HepG2 (cell line): Measurements from ENCODE around the gene JPT1. TPM values are rescaled to one million over a fixed set of nuclear protein-coding genes. Genes with fewer than 3 reads are reported as not detected.

Source experiments
- CAMTA2 ChIP-seq: sonication (generic); formaldehyde crosslinking; IDR thresholded peaks from 2 replicates; pipeline ENCODE4 v1.4.0; 2020; ENCODE audit warnings: mild to moderate bottlenecking, missing genetic modification reagents, borderline replicate concordance
- DMAP1 ChIP-seq: IDR thresholded peaks from 2 replicates; pipeline ENCODE4 v1.6.1; 2016
- DR1 ChIP-seq: sonication (generic); formaldehyde crosslinking; IDR thresholded peaks from 2 replicates; pipeline ENCODE4 v1.8.0; 2021; ENCODE audit warnings: mild to moderate bottlenecking, missing genetic modification reagents, inconsistent platforms
- EP300 ChIP-seq, 3 experiments: sonication (generic) in 1 of 3; formaldehyde crosslinking in 1 of 3; IDR thresholded peaks; 2 replicates each; pipeline versions ENCODE4 v1.5.1 to v1.6.1; 2011 to 2020; ENCODE audit warnings: low read depth in 2 of 3, low read length in 2 of 3, borderline replicate concordance in 1 of 3, improper control_type of control experiment in 1 of 3, mild to moderate bottlenecking in 1 of 3, missing genetic modification reagents in 1 of 3, moderate library complexity in 1 of 3
- FOXP1 ChIP-seq, 2 experiments: fragments of 450-650 bp in 1 of 2; IDR thresholded peaks; 2 replicates each; pipeline ENCODE4 v1.6.1; 2017 to 2018; ENCODE audit warnings: antibody characterized with exemption in 1 of 2
- GABPA ChIP-seq, 2 experiments: IDR thresholded peaks; 2 replicates each; pipeline ENCODE4 v1.6.1; 2011 to 2016; ENCODE audit warnings: low read depth in 2 of 2, low read length in 1 of 2, missing biosample characterization in 1 of 2, missing genetic modification characterization in 1 of 2
- GABPB1 ChIP-seq: IDR thresholded peaks from 2 replicates; pipeline ENCODE4 v1.6.1; 2016; ENCODE audit warnings: mild to moderate bottlenecking, missing genetic modification reagents, moderate library complexity, missing compliant biosample characterization
- GATAD1 ChIP-seq: IDR thresholded peaks from 2 replicates; pipeline ENCODE4 v1.6.1; 2016; ENCODE audit warnings: missing genetic modification reagents, missing compliant biosample characterization
- HMG20A ChIP-seq: IDR thresholded peaks from 2 replicates; pipeline ENCODE4 v1.6.1; 2016; ENCODE audit warnings: borderline replicate concordance
- HMGA1 ChIP-seq: sonication (generic); formaldehyde crosslinking; conservative IDR thresholded peaks from 2 replicates; pipeline ENCODE4 v1.4.0; 2020; ENCODE audit warnings: missing genetic modification reagents
- MAX ChIP-seq: IDR thresholded peaks from 2 replicates; pipeline ENCODE4 v1.6.1; 2012; ENCODE audit warnings: inconsistent platforms
- NFE2L2 ChIP-seq: fragments of 150-350 bp; IDR thresholded peaks from 2 replicates; pipeline ENCODE4 v1.6.1; 2014; ENCODE audit warnings: low read length
- NFIC ChIP-seq: IDR thresholded peaks from 2 replicates; pipeline ENCODE4 v1.6.1; 2012; ENCODE audit warnings: mild to moderate bottlenecking, low read length, inconsistent platforms
- NFYB ChIP-seq: sonication (generic); formaldehyde crosslinking; IDR thresholded peaks from 2 replicates; pipeline ENCODE4 v1.4.0; 2020; ENCODE audit warnings: missing genetic modification reagents
- PCBP1 ChIP-seq: fragments of 200-400 bp; formaldehyde crosslinking; IDR thresholded peaks from 2 replicates; pipeline ENCODE4 v1.6.1; 2017; ENCODE audit warnings: mild to moderate bottlenecking, low read depth, low read length, borderline replicate concordance
- SKI ChIP-seq: fragments of 450-650 bp; IDR thresholded peaks from one replicate; pipeline ENCODE4 v1.6.1; 2018; ENCODE audit warnings: mild to moderate bottlenecking; ENCODE audit not compliant: partially characterized antibody
- SP5 ChIP-seq: IDR thresholded peaks from 2 replicates; pipeline ENCODE4 v1.6.1; 2016; ENCODE audit warnings: low read depth, borderline replicate concordance
- TBX2 ChIP-seq: sonication (generic); formaldehyde crosslinking; IDR thresholded peaks from 2 replicates; pipeline ENCODE4 v1.5.0; 2020; ENCODE audit warnings: missing genetic modification reagents, mild to moderate bottlenecking, borderline replicate concordance
- TRIM22 ChIP-seq: fragments of 450-650 bp; IDR thresholded peaks from 2 replicates; pipeline ENCODE4 v1.6.1; 2017
- ZBTB33 ChIP-seq: sonication (generic); formaldehyde crosslinking; IDR thresholded peaks from 2 replicates; pipeline ENCODE4 v1.4.0; 2020; ENCODE audit warnings: missing genetic modification reagents
- ZNF121 ChIP-seq: sonication (generic); formaldehyde crosslinking; IDR thresholded peaks from 2 replicates; pipeline ENCODE4 v1.5.0; 2020; ENCODE audit warnings: mild to moderate bottlenecking, missing genetic modification reagents
- ZNF281 ChIP-seq: sonication (generic); formaldehyde crosslinking; IDR thresholded peaks from 2 replicates; pipeline ENCODE4 v1.4.0; 2020; ENCODE audit warnings: missing genetic modification reagents, borderline replicate concordance
- ZNF572 ChIP-seq: sonication (generic); formaldehyde crosslinking; IDR thresholded peaks from 2 replicates; pipeline ENCODE4 v1.5.1; 2020; ENCODE audit warnings: mild to moderate bottlenecking, missing genetic modification reagents
- ZNF792 ChIP-seq: IDR thresholded peaks from 2 replicates; pipeline ENCODE4 v1.6.1; 2016
- ZSCAN31 ChIP-seq: sonication (generic); formaldehyde crosslinking; IDR thresholded peaks from 2 replicates; pipeline ENCODE4 v1.5.0; 2020; ENCODE audit warnings: low read depth, mild to moderate bottlenecking, missing genetic modification reagents
- polyA plus RNA-seq, 8 experiments: library from polyadenylated mRNA; depleted of rRNA in 3 of 8; stranded (reverse) in 7 of 8; unstranded in 1 of 8; fragments of >200 nt; fragmentation: Illumina TruSeq in 4 of 8; extraction: Trizol in 4 of 8; gene quantifications; 2 replicates each; pipeline versions ENCODE4 v1.2.1 to v1.2.3, GENCODE V29; 2011 to 2016; ENCODE audit warnings: low read depth in 4 of 8, missing spikeins in 1 of 8, mixed read lengths in 1 of 8; ENCODE audit not compliant: insufficient read depth in 1 of 8
- total RNA-seq, 5 experiments: library from RNA; depleted of rRNA; stranded (reverse); fragments of >200 nt; fragmentation: Illumina TruSeq; extraction: Trizol; gene quantifications; 2 replicates each; pipeline ENCODE4 v1.2.3, GENCODE V29; 2016; ENCODE audit warnings: low read depth in 1 of 5

Gene JPT1
- total and polyA plus RNA-seq, 2 of the 13 experiments (the other 11 are each of a cell fraction or from before 2014, with no cell fraction given) = 43.3 to 256 TPM

- peak; percentile 21; the same call in 1 of the 2 replicates for TF ChIP-seq TBX2 (CRISPR knock-in tag)
- no peak for TF ChIP-seq CAMTA2 (CRISPR knock-in tag)
- TF ChIP-seq SKI = peak; percentile 51
- TF ChIP-seq ZSCAN31 (CRISPR knock-in tag) = no peak
- TF ChIP-seq DR1 (CRISPR knock-in tag) = no peak
- no peak for TF ChIP-seq PCBP1
- TF ChIP-seq TRIM22 = no peak
- peak; percentile 97 for TF ChIP-seq ZNF281
- TF ChIP-seq FOXP1 (IDR thresholded peaks at IDR 0.05) = no peak
- 0 out of 2 replicates have a peak, but pooled peaks have one; percentile 33 for TF ChIP-seq FOXP1 (CRISPR knock-in tag; IDR thresholded peaks at IDR 0.05)
- TF ChIP-seq ZNF121 (CRISPR knock-in tag) = 0 out of 2 replicates have a peak, but pooled peaks have one; percentile 29
- TF ChIP-seq ZNF792 = peak; percentile 72; the same call in 1 of the 2 replicates
- TF ChIP-seq NFIC = peak; percentile 70; the same call in 1 of the 2 replicates
- no peak for TF ChIP-seq NFYB (CRISPR knock-in tag)
- no peak for TF ChIP-seq ZNF572 (CRISPR knock-in tag)
- TF ChIP-seq DMAP1 = peak; percentile 25; the same call in 1 of the 2 replicates
- peak; percentile 89 for TF ChIP-seq NFE2L2
- TF ChIP-seq GABPA (IDR thresholded peaks at IDR 0.05; ENCODE audit: low read depth, low read length) = no peak
- TF ChIP-seq GABPA (CRISPR knock-in tag; IDR thresholded peaks at IDR 0.05; ENCODE audit: low read depth) = 0 out of 2 replicates have a peak, but pooled peaks have one; percentile 39
- peak; percentile 62 for TF ChIP-seq GABPB1
- TF ChIP-seq SP5 (CRISPR knock-in tag) = peak; percentile 76
- peak; percentile 54; the same call in 1 of the 2 replicates for TF ChIP-seq MAX
- TF ChIP-seq ZBTB33 = 0 out of 2 replicates have a peak, but pooled peaks have one; percentile 16
- TF ChIP-seq GATAD1 (CRISPR knock-in tag) = 0 out of 2 replicates have a peak, but pooled peaks have one; percentile 47
- TF ChIP-seq EP300 (IDR thresholded peaks at IDR 0.05; ENCODE audit: low read depth in 2 of 2, low read length in 2 of 2) = peak; percentile 69 to 79; a peak in 3 of 4 replicates
- TF ChIP-seq EP300 (CRISPR knock-in tag; IDR thresholded peaks at IDR 0.05; ENCODE audit: borderline replicate concordance) = peak; percentile 77
- TF ChIP-seq HMG20A (CRISPR knock-in tag) = peak; percentile 91
- no peak for TF ChIP-seq HMGA1 (CRISPR knock-in tag)
Measured at GRCh38 chr17:75096082-75096625, 58.2 kb downstream of the JPT1 start (continued).
